Renal cortex interstitium (tissue), 15 donors: ENCODE data around the gene SCGB1A1. TPM values are rescaled to one million over a fixed set of nuclear protein-coding genes. Genes with fewer than 3 reads are reported as not detected.
"Not testable (repeated sequence)": the region's sequence is repeated elsewhere in the genome, so short reads cannot be mapped to it uniquely, and the experiment has no call there.

ENCODE experiments used
- DNase-seq, 11 donors: peaks; one replicate each; pipeline ENCODE4 v3.0.0-alpha.2; 2013; ENCODE audit warnings: low read depth in 9 of 11, low spot score in 4 of 11; ENCODE audit errors: extremely low read depth in 1 of 11
- long read RNA-seq, 16 experiments: transcript quantifications; one replicate each; lab custom pipeline, GENCODE V29; 2026
- polyA plus RNA-seq, 3 donors: library from polyadenylated mRNA; unstranded; fragments of 120-200 nt; gene quantifications; one replicate each; pipeline ENCODE4 v1.2.1, GENCODE V29; 2013; ENCODE audit not compliant: insufficient read length in 3 of 3

The SCGB1A1 gene, protein sequence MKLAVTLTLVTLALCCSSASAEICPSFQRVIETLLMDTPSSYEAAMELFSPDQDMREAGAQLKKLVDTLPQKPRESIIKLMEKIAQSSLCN
- polyA plus RNA-seq, result not detected
- long read RNA-seq, donor 1, result 0 reads
- long read RNA-seq, donor 2, result 0 reads
- long read RNA-seq, donor 3, result 0 reads
- long read RNA-seq, donor 4, result 0 reads
- long read RNA-seq, donor 5, result 0 reads
- long read RNA-seq, donor 6, result 0 reads
- long read RNA-seq, donor 7, result 0 reads
- long read RNA-seq, donor 8, result 0 reads
- long read RNA-seq, donor 9, result 0 reads
- long read RNA-seq, donor 10, result 0 reads
- long read RNA-seq, donor 11, result 0 reads
- long read RNA-seq, donor 12, result 0 reads
- long read RNA-seq, donor 13, result 0 reads
- long read RNA-seq, donor 14, result 0 reads
- long read RNA-seq, donor 15, result 0 reads
- long read RNA-seq, donor 16, result 0 reads

DNA sequence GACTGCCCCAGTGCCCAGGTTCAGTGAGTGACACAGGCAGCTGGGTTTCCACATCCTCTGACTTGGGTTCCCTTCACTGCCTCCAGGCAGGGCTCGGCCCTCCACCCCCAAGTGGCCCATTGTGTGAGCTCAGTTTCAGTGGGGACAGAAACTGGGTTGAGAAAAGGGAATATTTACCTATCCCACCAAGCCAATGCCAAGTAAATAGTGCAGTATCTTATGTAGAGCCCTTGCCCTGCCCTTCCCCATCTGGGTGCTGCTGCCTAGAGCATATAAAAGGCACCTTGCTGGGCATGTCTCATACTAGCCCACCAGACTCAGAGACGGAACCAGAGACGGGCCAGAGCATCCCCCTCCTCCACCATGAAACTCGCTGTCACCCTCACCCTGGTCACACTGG, at the start of gene SCGB1A1:
SCGB1A1 (plus strand) TSS at position 301 of the 400 bp plus-strand sequence; CDS start at position 364, 63 bp downstream.
- no peak for DNase-seq

DNA sequence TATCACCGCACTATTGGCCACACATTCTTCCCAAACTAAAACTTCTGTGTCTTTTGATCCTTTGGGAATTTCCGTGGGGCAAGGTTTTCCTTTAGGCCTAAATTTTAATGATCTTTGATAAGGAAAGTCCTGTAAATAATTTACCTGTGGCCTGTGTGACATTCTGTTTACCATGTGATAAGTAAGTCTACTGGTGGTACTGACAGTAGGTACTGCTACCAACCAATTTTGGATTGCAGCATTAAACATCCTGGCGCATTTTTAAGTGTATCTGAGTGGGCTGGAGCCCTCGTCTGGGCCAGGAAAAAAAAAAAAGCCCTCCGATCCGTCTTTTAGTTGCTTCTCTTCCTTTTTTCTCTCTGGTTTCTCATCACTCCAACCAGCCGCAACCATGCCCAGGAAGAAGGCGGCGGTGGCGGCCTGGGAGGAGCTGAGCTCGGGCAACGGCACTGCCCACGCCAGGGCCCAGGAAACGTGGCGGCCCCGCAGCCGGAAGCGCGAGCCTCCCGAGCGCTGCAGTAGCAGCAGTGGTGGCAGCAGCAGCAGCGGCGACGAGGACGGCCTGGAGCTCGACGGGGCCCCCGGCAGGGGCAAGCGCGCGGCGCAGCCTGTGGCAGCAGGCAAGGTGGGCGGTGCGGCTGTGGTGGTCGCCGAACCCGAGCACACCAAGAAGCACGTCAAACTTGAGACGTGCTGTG, 47.9 kb upstream of the SCGB1A1 start:
- peak in 1 of 11 donors; percentile 13 for DNase-seq

DNA sequence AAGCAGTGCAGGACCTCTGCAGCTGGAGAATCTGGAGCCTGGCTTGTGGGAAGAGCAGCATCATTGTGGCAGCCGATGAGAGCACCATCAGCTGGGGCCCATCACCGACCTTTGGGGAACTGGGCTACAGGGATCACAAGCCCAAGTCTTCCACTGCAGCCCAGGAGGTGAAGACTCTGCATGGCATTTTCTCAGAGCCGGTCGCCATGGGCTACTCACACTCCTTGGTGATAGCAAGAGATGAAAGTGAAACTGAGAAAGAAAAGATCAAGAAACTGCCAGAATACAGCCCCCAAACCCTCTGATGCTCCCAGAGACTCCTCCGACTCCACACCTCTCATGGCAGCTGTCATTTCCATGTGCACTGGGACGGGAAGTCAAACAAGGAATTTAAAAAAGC, 46.0 kb upstream of the SCGB1A1 start:
- DNase-seq, result no peak

DNA sequence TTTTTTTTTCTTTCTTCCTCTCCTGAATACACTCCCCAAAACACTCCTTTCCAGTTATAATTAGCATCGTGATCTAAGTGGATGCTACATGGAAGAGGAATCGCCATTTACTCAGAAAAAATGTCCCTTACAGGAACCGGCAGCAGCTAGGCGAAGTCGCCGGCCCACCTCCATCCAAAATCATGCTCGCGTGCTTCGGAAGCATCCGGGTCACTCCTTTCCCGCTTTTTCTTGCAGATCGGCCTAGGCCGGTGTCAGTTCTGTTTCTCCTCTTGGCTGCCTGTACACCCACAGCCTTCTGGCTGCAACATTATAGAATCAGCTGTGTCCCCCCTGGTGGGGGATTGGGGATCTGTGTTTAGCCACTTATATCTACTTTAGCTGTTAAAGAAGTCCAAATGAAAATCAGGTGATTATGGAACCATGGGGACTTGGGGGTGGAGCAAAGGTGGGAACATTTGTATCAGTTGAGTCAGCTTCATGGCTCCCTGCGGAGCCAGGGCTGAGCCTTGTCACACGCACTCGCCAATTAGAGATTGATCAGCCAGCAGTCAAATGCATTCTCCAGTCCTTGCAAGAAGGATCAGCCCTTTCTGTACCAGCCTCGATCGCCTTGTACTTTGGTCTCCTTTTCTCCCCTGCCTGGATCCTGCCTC, 45.2 kb upstream of the SCGB1A1 start:
- no peak for DNase-seq

DNA sequence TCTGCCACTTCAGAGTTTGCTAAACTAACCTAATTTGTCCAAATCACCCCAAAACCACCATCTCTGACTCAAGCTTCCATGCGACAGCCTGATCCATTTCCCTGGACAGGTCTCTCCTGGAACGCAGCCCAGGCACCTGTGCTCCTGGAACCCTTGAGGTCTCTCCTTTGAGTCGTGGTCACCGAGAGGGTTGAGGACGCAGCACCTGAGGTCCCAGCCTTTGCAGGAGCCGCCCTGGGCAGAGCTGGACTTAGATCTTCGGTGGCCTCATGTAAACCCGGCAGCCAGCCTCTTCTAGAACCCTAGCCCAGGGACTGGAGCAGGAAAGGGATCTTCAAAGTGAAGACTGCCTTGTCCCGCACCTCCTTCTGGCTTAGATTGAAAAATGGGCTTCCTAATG, 44.0 kb upstream of the SCGB1A1 start:
- no peak for DNase-seq

DNA sequence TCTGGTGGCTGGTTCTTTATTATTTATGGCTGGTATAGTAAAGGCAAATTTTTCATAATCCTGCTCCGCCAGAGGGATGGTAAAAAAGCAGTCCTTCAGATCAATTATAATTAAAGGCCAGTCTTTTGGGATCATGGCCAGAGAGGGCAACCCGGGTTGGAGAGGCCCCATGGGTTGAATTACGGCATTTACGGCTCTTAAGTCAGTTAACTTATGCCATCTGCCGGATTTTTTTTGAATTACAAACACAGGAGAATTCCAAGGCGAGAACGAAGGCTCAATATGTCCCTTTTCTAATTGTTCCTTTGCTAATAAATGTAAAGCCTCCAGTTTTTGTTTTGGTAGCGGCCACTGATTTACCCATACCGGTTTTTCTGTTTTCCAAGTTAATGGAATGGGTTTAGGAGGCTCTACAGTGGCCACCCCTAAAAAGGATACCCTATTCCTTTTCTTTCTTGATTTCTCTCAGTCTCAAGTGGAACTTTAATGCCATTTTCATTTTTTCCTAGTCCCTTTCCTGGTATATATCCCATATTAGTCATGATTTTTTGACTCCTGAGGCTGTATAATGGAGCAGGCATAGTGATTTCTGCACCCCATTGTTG, 40.3 kb upstream of the SCGB1A1 start:
- DNase-seq, result not testable (repeated sequence)

DNA sequence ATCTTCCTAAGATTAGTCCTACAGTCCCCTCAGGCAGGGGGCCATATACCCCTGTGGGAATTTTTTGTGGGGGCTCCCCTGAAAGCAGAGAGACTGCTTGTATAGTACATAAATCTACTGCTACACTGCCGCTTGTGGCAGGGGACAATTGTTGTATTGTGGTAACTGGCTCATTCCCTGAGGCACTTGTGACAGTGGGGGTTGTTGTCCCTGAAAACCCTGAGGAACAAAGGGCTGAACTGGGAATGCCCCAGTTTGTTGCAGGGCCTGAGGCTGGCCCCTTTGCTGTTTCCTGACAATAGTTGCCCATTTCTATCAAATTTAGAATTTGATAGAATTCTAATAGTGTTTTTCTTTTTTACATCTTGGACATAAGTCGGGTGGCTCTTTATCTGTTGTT, 39.2 kb upstream of the SCGB1A1 start:
- not testable (repeated sequence) for DNase-seq

DNA sequence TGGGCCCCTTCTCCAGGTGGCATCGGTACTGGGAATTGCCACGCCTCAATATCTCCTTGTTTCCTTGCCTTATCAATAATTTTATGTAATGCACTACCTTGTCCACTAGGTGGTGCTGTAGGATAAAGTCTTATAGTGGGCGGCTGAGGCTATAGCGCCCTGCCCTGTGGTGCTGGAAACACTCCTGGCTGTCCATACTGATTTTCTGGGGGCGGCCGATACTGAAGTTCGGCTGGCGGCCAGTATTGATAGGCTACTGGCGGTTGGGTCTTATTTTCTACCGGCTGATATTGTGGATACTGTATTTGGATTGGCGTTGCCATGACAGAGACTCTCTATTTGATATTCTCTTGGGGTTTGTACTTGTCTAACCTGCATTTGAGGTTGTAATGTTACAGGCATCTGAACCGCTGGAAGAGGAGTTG, 38.0 kb upstream of the SCGB1A1 start:
- DNase-seq, result peak in 7 of 11 donors; percentile 46 to 79 (median 61)

DNA sequence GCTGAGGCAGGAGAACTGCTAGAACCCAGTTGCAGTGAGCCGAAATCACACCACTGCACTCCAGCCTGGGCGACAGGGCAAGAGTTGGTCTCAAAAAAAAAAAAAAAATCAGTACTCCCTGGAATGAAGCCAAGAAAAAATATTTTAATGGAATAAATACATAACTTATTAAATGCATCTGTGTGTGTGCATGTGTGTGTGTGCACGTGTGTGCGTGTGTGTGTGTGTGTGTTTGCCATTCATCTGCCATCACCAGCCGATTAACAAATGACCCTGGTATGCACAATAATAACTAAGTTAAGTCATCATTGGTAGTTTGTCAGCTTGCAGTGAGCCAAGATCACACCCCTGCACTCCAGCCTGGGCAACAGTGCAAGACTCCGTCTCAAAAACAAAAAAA, 35.0 kb upstream of the SCGB1A1 start:
- DNase-seq, result no peak

DNA sequence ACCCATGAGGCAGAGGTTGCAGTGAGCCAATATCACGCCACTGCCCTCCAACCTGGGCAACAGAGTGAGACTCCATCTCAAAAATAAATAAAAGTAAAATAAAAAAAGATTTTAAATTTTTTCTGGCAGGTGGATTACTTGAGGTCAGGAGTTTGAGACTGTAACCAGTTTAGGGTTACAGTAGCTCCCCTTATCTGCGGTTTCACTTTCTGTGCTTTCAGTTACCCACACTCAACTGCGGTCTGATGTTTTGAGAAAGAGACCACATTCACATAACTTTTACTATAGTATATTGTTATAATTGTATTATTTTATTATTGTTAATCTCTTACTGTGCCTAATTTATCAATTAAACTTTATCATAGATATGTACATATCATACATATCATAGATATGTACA, 32.8 kb upstream of the SCGB1A1 start:
- DNase-seq, result not testable (repeated sequence)

DNA sequence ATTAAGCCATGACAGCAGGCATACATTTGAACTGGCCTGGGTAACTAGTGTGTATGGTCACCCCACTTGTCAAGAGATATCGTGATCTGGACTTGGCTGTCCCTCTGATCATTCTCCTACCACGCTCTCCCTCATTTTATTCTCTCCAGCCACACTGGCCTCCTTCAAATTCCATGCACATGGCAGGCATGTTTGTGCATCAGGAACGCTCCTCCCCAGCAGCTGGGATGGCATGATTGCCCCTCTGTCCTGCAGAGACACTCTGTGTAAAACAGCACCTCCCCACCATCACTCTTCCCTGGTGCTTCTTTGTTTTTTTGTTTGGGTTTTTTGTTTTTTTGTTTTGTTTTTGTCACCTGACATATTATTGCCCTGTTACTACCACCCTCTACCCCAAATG, 31.5 kb upstream of the SCGB1A1 start:
- DNase-seq, result no peak

DNA sequence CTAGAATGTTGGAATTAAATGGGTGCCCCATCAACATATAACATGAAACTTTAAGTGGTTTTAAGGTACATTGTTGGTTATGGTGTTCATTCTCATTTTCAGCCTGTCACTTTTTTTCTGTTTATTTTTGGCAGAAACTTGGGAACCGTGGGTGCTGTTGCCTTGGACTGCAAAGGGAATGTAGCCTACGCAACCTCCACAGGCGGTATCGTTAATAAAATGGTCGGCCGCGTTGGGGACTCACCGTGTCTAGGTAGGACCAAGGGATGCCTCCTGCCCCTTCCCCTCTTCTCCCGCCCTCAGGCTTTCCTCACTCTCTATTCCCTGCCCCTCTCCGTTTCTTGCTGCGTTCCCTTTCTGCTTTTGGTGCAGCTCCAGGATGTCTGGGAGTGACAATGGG, 29.8 kb upstream of the SCGB1A1 start:
- DNase-seq, result no peak

DNA sequence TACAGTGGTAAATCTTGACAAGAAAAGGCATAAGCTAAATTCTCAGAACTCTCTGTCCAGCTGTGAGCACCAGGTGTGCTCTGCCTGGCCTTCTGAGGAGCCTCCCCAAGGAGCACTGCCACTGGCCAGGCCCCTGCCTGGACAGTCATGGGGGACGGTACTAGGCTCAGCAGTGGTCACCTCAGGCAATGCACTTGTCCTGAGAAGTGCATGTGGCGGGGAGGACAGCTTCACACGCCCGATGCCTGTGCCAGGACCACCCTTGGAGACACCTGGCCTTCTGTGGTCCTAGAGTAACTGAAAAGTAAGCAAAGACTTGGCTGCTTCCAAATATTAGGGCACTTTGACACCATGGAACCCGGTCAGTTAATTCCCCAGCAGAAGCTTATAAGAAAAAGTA, 28.6 kb upstream of the SCGB1A1 start:
- no peak for DNase-seq

DNA sequence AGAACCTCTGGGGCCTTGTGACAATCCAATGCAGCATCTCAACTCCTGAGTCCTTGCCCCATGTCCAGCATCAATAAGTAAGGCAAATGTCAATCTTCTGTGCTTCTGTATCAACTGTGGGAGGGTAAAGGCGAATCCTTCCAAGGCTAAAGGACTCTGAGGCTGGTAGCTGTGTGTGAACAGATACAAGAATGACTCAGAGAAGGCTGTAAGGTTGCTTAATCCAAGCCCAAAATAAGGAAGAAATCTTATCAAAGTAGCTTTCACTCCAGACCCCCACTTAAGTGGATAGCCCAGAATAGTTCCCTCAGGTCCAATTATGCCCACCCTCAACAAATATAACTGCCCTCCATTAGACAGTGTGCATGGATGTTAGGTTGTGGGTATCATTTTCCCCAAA, 28.1 kb upstream of the SCGB1A1 start:
- DNase-seq, result no peak

DNA sequence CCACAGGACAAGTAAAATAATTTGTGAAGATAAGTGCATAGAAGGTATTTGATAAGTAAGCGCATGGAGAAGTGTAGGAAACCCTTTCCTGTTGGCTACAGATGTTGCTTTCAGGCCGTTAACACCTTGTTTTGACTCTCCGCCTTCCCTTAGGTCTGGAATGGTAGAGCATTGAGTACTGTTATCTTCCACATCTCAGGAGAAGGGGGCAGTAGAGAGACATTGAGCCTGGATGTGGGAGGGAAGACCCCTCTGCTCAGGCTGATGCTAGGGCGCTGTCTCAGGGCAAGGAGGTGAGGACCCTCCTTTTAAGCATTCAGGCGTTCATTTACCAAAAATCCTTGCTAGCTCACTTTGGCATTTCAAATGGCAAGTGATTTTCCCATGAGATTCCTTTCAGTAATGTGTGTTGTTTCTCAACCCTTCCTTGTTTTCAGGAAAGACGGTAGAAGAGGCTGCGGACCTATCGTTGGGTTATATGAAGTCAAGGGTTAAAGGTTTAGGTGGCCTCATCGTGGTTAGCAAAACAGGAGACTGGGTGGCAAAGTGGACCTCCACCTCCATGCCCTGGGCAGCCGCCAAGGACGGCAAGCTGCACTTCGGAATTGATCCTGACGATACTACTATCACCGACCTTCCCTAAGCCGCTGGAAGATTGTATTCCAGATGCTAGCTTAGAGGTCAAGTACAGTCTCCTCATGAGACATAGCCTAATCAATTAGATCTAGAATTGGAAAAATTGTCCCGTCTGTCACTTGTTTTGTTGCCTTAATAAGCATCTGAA, 27.0 kb upstream of the SCGB1A1 start:
- no peak for DNase-seq

DNA sequence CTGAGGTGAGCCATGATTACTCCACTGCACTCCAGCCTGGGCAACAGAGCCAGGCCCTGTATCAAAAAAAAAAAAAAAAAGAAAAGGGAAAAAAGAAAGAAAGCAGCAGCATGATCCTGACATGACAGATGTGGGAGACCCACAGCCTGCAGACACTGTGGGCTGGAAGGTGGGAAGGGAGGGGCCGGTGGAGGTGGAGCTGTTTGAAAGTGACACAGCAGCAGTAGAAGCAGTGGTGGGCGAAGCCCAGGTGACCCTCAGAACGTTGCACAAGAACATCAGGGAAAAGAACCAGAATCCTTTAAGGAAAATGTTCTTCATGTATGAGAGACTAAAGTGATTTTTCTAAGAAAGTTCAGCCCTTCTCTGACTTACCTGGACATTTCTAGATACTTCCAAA, 26.3 kb upstream of the SCGB1A1 start:
- no peak for DNase-seq

DNA sequence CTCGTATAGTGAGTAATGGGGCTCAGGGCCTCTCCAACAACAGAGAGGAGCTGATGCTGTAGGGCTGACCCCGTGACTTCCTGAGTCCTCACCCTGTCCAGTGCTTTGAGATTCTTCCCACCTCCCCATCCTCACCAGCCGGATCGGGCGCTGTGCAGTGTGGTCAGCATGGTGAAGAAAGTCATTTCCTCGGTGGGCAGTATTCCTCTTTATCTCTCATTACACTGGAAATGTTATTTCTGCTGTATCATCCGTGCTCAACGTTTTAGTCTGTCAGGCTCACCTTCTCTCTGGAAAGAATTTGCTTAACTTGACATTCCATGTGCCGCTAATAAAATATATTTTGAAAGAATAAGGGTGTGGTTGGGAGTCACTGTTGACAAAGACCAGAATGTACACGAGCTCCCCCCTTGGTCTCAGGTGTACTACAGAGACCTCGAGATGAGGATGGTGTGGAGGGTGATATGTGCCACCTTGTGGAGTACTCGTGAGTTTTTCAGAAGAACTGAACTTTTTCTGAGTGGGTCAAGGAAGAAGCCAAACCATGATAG, 25.7 kb upstream of the SCGB1A1 start:
- no peak for DNase-seq

DNA sequence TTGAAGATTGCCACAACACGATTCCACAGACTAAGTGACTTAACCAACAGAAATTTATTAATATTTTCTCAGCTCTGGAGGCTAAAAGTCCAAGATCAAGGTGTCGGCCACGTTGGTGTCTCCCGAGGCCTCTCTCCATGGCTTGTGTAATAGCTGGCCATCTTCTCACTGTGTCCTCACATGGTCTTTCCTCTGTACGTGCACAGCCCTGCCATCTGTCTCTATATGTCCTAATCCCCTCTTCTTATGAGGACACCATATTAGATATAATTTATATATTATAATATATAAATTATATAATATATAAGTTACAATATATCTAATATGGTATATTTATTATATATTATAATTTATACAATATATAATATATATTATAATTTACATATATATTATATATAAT, 25.1 kb upstream of the SCGB1A1 start:
- DNase-seq, result no peak
